K562 (cell line): ENCODE measurements around the gene BTG2. TPM values are rescaled to one million over a fixed set of nuclear protein-coding genes. Genes with fewer than 3 reads are reported as not detected.

Source experiments
- ATAC-seq: fragments of 200-7000 bp; cut with Tn5 transposase; 3 replicates; pipeline ENCODE4 v1.9.1; 2020; ENCODE audit warnings: moderate library complexity
- BruUV-seq: library from RNA; stranded (reverse); fragments of 400-500 nt; replicated peaks from 2 replicates; lab custom pipeline; 2021; lab: Mats Ljungman, UMichigan
- CTCF ChIA-PET: fragments of 300-600 bp; formaldehyde crosslinking; extraction: SDS; loops from one replicate; lab custom pipeline; 2021; ENCODE audit warnings: low intra/inter-chr PET ratio; lab: Yijun Ruan, JAX
- POLR2A ChIA-PET: fragments of 300-600, 350-650 bp; sonication (Branson Sonifier 250); formaldehyde crosslinking; extraction: SDS; loops from one replicate; lab custom pipeline; 2021; ENCODE audit warnings: antibody characterized with exemption, inconsistent platforms; lab: Yijun Ruan, JAX
- DNase-seq, 4 experiments: peaks; one replicate each; pipeline versions ENCODE4 v3.0.0 to v3.0.0-alpha.2; 2011 to 2018; ENCODE audit warnings: low spot score in 3 of 4, mixed read lengths in 3 of 4; ENCODE audit errors: extremely low read depth in 1 of 4
- FAIRE-seq: peaks from 2 replicates; lab custom pipeline; 2011; peaks lifted over from hg19 to GRCh38; lab: Jason Lieb, UNC
- H2AFZ ChIP-seq: 2 replicates; pipeline ENCODE4 v1.6.0; 2011; ENCODE audit warnings: low read depth, low read length, control low read depth, inconsistent platforms
- H3K27ac ChIP-seq: fragments of 200-600 bp; 3 replicates; pipeline ENCODE4 v1.8.0; 2011; ENCODE audit warnings: low read depth, mild to moderate bottlenecking, control low read depth, inconsistent platforms, low read length, moderate library complexity, mixed read lengths; ENCODE audit errors: extremely low read depth
- H3K27me3 ChIP-seq, 2 experiments: fragments of 300-600 bp in 1 of 2; 2 replicates in 1 of 2; 3 replicates in 1 of 2; pipeline versions ENCODE4 v1.6.0 to v1.8.0; 2011; ENCODE audit warnings: inconsistent platforms in 2 of 2, low read length in 2 of 2, mild to moderate bottlenecking in 1 of 2, mixed read lengths in 1 of 2, moderate library complexity in 1 of 2; ENCODE audit not compliant: control insufficient read depth in 2 of 2, insufficient read depth in 2 of 2
- H3K36me3 ChIP-seq: fragments of 300-600 bp; 3 replicates; pipeline ENCODE4 v1.8.0; 2011; ENCODE audit warnings: mild to moderate bottlenecking, low read length, inconsistent platforms; ENCODE audit not compliant: control insufficient read depth, insufficient read depth
- H3K4me1 ChIP-seq, 2 experiments: fragments of 200-600 bp in 1 of 2; replicated peaks in 1 of 2; 2 replicates in 1 of 2; 3 replicates in 1 of 2; pipeline versions ENCODE4 v1.5.1 to v1.8.0; 2011; ENCODE audit warnings: inconsistent platforms in 2 of 2, low read length in 2 of 2, mild to moderate bottlenecking in 1 of 2, mixed read lengths in 1 of 2, moderate library complexity in 1 of 2; ENCODE audit not compliant: control insufficient read depth in 2 of 2, insufficient read depth in 2 of 2
- H3K4me2 ChIP-seq: 2 replicates; pipeline ENCODE4 v1.6.1; 2011; ENCODE audit warnings: low read length, control low read depth, inconsistent platforms, mixed read lengths; ENCODE audit not compliant: insufficient read depth
- H3K4me3 ChIP-seq: fragments of 200-600 bp; sonication (generic), shearing (Covaris generic); 2 replicates; pipeline ENCODE4 v1.5.1; 2016; ENCODE audit warnings: control low read depth, inconsistent platforms
- H3K79me2 ChIP-seq: fragments of 200-600 bp; 3 replicates; pipeline ENCODE4 v1.8.0; 2011; ENCODE audit warnings: low read length, inconsistent platforms; ENCODE audit not compliant: control insufficient read depth, insufficient read depth
- H3K9ac ChIP-seq, 2 experiments: 2 replicates each; pipeline versions ENCODE4 v1.6.0 to v1.6.1; 2011; ENCODE audit warnings: low read depth in 2 of 2, low read length in 2 of 2, control low read depth in 1 of 2, inconsistent platforms in 1 of 2, mild to moderate bottlenecking in 1 of 2, mixed read lengths in 1 of 2; ENCODE audit not compliant: insufficient read depth in 1 of 2
- H3K9me1 ChIP-seq: one replicate; pipeline ENCODE4 v1.6.0; 2011; ENCODE audit warnings: inconsistent platforms, mild to moderate bottlenecking, low read length, moderate library complexity; ENCODE audit not compliant: control insufficient read depth, insufficient read depth
- H3K9me3 ChIP-seq: replicated peaks from 2 replicates; pipeline ENCODE4 v1.5.1; 2011; ENCODE audit warnings: low read depth, low read length, inconsistent platforms; ENCODE audit not compliant: control insufficient read depth, insufficient read depth
- H4K20me1 ChIP-seq: replicated peaks from 2 replicates; pipeline ENCODE4 v1.6.1; 2011; ENCODE audit warnings: low read length, inconsistent platforms, mixed read lengths; ENCODE audit not compliant: control insufficient read depth, insufficient read depth
- ATF7 ChIP-seq: fragments of 450-650 bp; IDR thresholded peaks from 2 replicates; pipeline ENCODE4 v1.7.1; 2014; ENCODE audit warnings: mild to moderate bottlenecking, moderate library complexity
- CEBPB ChIP-seq: fragments of 450-650 bp; IDR thresholded peaks from 2 replicates; pipeline ENCODE4 v1.6.1; 2016; ENCODE audit warnings: missing genetic modification characterization, missing compliant biosample characterization
- GATA2 ChIP-seq: sonication (generic); formaldehyde crosslinking; IDR thresholded peaks from 2 replicates; pipeline ENCODE4 v1.4.0; 2020; ENCODE audit warnings: mild to moderate bottlenecking, missing genetic modification reagents
- MCM5 ChIP-seq: fragments of 450-650 bp; IDR thresholded peaks from 2 replicates; pipeline ENCODE4 v1.6.1; 2016; ENCODE audit warnings: low read depth
- MEF2D ChIP-seq: conservative IDR thresholded peaks from 2 replicates; pipeline ENCODE4 v1.6.1; 2016; ENCODE audit warnings: low read depth, missing genetic modification characterization, missing compliant biosample characterization
- MEIS2 ChIP-seq: fragments of 450-650 bp; IDR thresholded peaks from 2 replicates; pipeline ENCODE4 v1.6.1; 2014; ENCODE audit warnings: mild to moderate bottlenecking; ENCODE audit not compliant: partially characterized antibody
- NR2C1 ChIP-seq, 2 experiments: fragments of 450-650 bp; IDR thresholded peaks; 2 replicates each; pipeline ENCODE4 v1.6.1; 2017; ENCODE audit warnings: mild to moderate bottlenecking in 2 of 2, antibody characterized with exemption in 1 of 2, inconsistent platforms in 1 of 2, missing compliant biosample characterization in 1 of 2, missing genetic modification characterization in 1 of 2
- NR2C2 ChIP-seq, 2 experiments: fragments of 200-800 bp in 1 of 2; sonication (Bioruptor generic) in 1 of 2; sonication (generic) in 1 of 2; formaldehyde crosslinking in 1 of 2; IDR thresholded peaks; 2 replicates each; pipeline versions ENCODE4 v1.6.1 to v1.8.0; 2016 to 2022; ENCODE audit warnings: mild to moderate bottlenecking in 1 of 2, missing compliant biosample characterization in 1 of 2, missing genetic modification characterization in 1 of 2, missing genetic modification reagents in 1 of 2
- NRF1 ChIP-seq, 2 experiments: fragments of 450-650 bp; IDR thresholded peaks in 1 of 2; conservative IDR thresholded peaks in 1 of 2; 2 replicates each; pipeline ENCODE4 v1.6.1; 2014; ENCODE audit warnings: mild to moderate bottlenecking in 2 of 2
- PKNOX1 ChIP-seq: fragments of 450-650 bp; IDR thresholded peaks from 2 replicates; pipeline ENCODE4 v1.6.1; 2016
- SMARCE1 ChIP-seq: fragments of 450-650 bp; IDR thresholded peaks from 2 replicates; pipeline ENCODE4 v1.7.1; 2016; ENCODE audit warnings: mild to moderate bottlenecking
- UBTF ChIP-seq, 2 experiments: IDR thresholded peaks; 2 replicates each; pipeline ENCODE4 v1.6.1; 2012; ENCODE audit warnings: improper control_type of control experiment in 2 of 2, low read depth in 2 of 2, low read length in 2 of 2, borderline replicate concordance in 1 of 2
- YBX1 ChIP-seq: fragments of 450-650 bp; IDR thresholded peaks from 2 replicates; pipeline ENCODE4 v1.7.1; 2016; ENCODE audit warnings: mild to moderate bottlenecking
- ZBTB7A ChIP-seq: IDR thresholded peaks from 2 replicates; pipeline ENCODE4 v1.6.1; 2011; ENCODE audit warnings: low read depth, mild to moderate bottlenecking, low read length, moderate library complexity, borderline replicate concordance; ENCODE audit not compliant: control insufficient read depth
- ZNF589 ChIP-seq: fragments of 200-800 bp; sonication (Bioruptor generic); IDR thresholded peaks from 2 replicates; pipeline ENCODE4 v1.6.1; 2016; ENCODE audit warnings: low read depth, missing genetic modification characterization, missing compliant biosample characterization
- WGBS: fragments of 100-300 bp; shearing (Covaris generic); methylation state at CpG from one replicate; pipeline ENCODE4 v1.1.6; 2016; ENCODE audit warnings: low coverage, mixed read lengths; ENCODE audit not compliant: insufficient coverage; ENCODE audit errors: missing lambda C conversion rate; 5-methylcytosine and 5-hydroxymethylcytosine counted together
- in situ Hi-C: fragments of 300-500 bp; cut with MboI; formaldehyde crosslinking; loops from 4 replicates; pipeline ENCODE4 v1.15.0; 2018; ENCODE audit warnings: inconsistent platforms, mixed read lengths
- intact Hi-C: fragments of 100-400 bp; cut with micrococcal nuclease; formaldehyde crosslinking; loops from 2 replicates; pipeline ENCODE4 v1.14.2; 2022
- polyA plus RNA-seq, 8 experiments: library from polyadenylated mRNA; depleted of rRNA in 4 of 8; stranded (reverse) in 5 of 8; unstranded in 3 of 8; fragments of >200 nt; fragmentation: Nextera tagmentation in 2 of 8; fragmentation: Illumina TruSeq in 1 of 8; extraction: Ambion mirVana in 2 of 8; extraction: Trizol in 1 of 8; gene quantifications; 2 replicates each; pipeline versions ENCODE4 v1.2.1 to v1.2.3, GENCODE V29; 2011 to 2014; ENCODE audit warnings: inconsistent platforms in 1 of 8, missing spikeins in 1 of 8
- total RNA-seq, 7 experiments: library from RNA; depleted of rRNA in 6 of 7; stranded (reverse); fragments of >200 nt in 6 of 7; fragmentation: Illumina TruSeq in 2 of 7; extraction: Trizol in 2 of 7; gene quantifications; 2 replicates each; pipeline versions ENCODE4 v1.2.1 to v1.2.3, GENCODE V29; 2011 to 2021; ENCODE audit warnings: low replicate concordance in 1 of 7

The BTG2 gene
- total and polyA plus RNA-seq, 9 of the 15 experiments (the other 6 are each of a cell fraction or from before 2014, with no cell fraction given) = 2.3 to 41.9 (median 8.7) TPM

- ATAC-seq (peak; percentile 49), DNase-seq (no peak), FAIRE-seq (peak; percentile 26)
- H2AFZ ChIP-seq = peak overlapping the region; percentile 60
- peak overlapping the region; percentile 10 to 61; a peak in 2 of 4 replicates for H3K9ac ChIP-seq
- H3K27me3 ChIP-seq = peaks cover 0 to 3% of the 10 kb centered on the region in 2 experiments; a peak in 1 of 5 replicates
- POLR2A ChIA-PET = interaction anchor here (0.6 to 1.1 kb wide), 5 partner anchors 12 to 220 kb away, joined by 3 to 5 read pairs (median 3); no protein-coding TSS in a partner anchor
- no peaks in the 10 kb centered on the region for H3K9me3 ChIP-seq
- no peaks in the 10 kb centered on the region for H3K79me2 ChIP-seq
- in situ Hi-C loops = no loop called here
- no peaks in the 10 kb centered on the region for H3K36me3 ChIP-seq
- CTCF ChIA-PET = interaction anchor here (0.6 to 1.0 kb wide), 2 partner anchors 9 to 81 kb away, joined by 3 read pairs; no protein-coding TSS in a partner anchor
- WGBS = 7% methylated on average over 10 of the region's 10 CpGs
- H3K4me3 ChIP-seq = no peak overlapping the region
- no TSS peak for BruUV-seq
- H3K4me2 ChIP-seq = peak overlapping the region; percentile 17; the same call in 1 of the 2 replicates
- H3K9me1 ChIP-seq = no peaks in the 10 kb centered on the region
- intact Hi-C loops = no loop called here
- no peaks in the 10 kb centered on the region for H4K20me1 ChIP-seq
- peaks cover 23 to 40% of the 10 kb centered on the region in 2 experiments for H3K4me1 ChIP-seq
- no peak overlapping the region; the same call in 2 of the 3 replicates for H3K27ac ChIP-seq
- TF ChIP-seq PKNOX1 (peak; percentile 92), UBTF (IDR thresholded peaks at IDR 0.05; ENCODE audit: borderline replicate concordance in 1 of 2, low read depth in 2 of 2, low read length in 2 of 2) (0 out of 4 replicates have a peak, but pooled peaks of 1 of the 2 experiments have one; percentile 19), GATA2 (CRISPR knock-in tag) (peak; percentile 50; the same call in 1 of the 2 replicates), YBX1 (no peak), NR2C1 (IDR thresholded peaks at IDR 0.05) (no peak), NR2C1 (tag; IDR thresholded peaks at IDR 0.05) (0 out of 2 replicates have a peak, but pooled peaks have one; percentile 7), ZNF589 (no peak), NRF1 (conservative IDR thresholded peaks at IDR 0.05 in 1 of 2, IDR thresholded peaks at IDR 0.05 in 1 of 2) (0 out of 4 replicates have a peak, but pooled peaks of 1 of the 2 experiments have one; percentile 5), SMARCE1 (peak; percentile 20; the same call in 1 of the 2 replicates), CEBPB (tag) (0 out of 2 replicates have a peak, but pooled peaks have one; percentile 24), MCM5 (no peak), ATF7 (0 out of 2 replicates have a peak, but pooled peaks have one; percentile 29), MEIS2 (peak; percentile 49), MEF2D (tag) (peak; percentile 77), ZBTB7A (peak; percentile 14; the same call in 1 of the 2 replicates), NR2C2 (CRISPR knock-in tag; IDR thresholded peaks at IDR 0.05) (no peak), NR2C2 (tag; IDR thresholded peaks at IDR 0.05) (peak; percentile 55; the same call in 1 of the 2 replicates)
Observed at GRCh38 chr1:203281851-203282661, 23.3 kb upstream of the BTG2 start.
